ENCODE measurements around the gene FBXO41. TPM values are rescaled to one million over a fixed set of nuclear protein-coding genes. Genes with fewer than 3 reads are reported as not detected.

The FBXO41 gene
- total and polyA plus RNA-seq, 4 donors, result 0.06 to 0.51 (median 0.38) TPM

- Histone ChIP-seq H3K27ac (ENCODE audit: low read depth in 1 of 2, low read length in 2 of 2) (no peak overlapping the region), H3K9ac (ENCODE audit: low read depth in 1 of 2, low read length in 2 of 2) (no peak overlapping the region), H3K4me3 (ENCODE audit: low read depth in 1 of 3, low read length in 3 of 3) (no peak overlapping the region), H3K36me3 (ENCODE audit: control insufficient read depth in 4 of 4, insufficient read depth in 3 of 4, low read depth in 1 of 4, low read length in 3 of 4) (no peaks in the 10 kb centered on the region), H3K9me3 (ENCODE audit: control insufficient read depth in 4 of 4, low read length in 3 of 4) (no peaks in the 10 kb centered on the region), H3K27me3 (ENCODE audit: control insufficient read depth in 4 of 4, insufficient read depth in 4 of 4, low read length in 3 of 4) (peaks cover 0 to 4% (median 0%) of the 10 kb centered on the region in 4 donors), H3K4me1 (ENCODE audit: control insufficient read depth in 4 of 4, insufficient read depth in 4 of 4, low read length in 3 of 4) (peaks cover 0 to 4% (median 2%) of the 10 kb centered on the region in 4 donors)
- TF ChIP-seq TAF1 (conservative IDR thresholded peaks at IDR 0.05), result no peak
- TF ChIP-seq, protein P1, sequence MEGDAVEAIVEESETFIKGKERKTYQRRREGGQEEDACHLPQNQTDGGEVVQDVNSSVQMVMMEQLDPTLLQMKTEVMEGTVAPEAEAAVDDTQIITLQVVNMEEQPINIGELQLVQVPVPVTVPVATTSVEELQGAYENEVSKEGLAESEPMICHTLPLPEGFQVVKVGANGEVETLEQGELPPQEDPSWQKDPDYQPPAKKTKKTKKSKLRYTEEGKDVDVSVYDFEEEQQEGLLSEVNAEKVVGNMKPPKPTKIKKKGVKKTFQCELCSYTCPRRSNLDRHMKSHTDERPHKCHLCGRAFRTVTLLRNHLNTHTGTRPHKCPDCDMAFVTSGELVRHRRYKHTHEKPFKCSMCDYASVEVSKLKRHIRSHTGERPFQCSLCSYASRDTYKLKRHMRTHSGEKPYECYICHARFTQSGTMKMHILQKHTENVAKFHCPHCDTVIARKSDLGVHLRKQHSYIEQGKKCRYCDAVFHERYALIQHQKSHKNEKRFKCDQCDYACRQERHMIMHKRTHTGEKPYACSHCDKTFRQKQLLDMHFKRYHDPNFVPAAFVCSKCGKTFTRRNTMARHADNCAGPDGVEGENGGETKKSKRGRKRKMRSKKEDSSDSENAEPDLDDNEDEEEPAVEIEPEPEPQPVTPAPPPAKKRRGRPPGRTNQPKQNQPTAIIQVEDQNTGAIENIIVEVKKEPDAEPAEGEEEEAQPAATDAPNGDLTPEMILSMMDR (IDR thresholded peaks at IDR 0.05; ENCODE audit: low read depth, low read length, missing input control), result no peak
- TF ChIP-seq, protein P2, sequence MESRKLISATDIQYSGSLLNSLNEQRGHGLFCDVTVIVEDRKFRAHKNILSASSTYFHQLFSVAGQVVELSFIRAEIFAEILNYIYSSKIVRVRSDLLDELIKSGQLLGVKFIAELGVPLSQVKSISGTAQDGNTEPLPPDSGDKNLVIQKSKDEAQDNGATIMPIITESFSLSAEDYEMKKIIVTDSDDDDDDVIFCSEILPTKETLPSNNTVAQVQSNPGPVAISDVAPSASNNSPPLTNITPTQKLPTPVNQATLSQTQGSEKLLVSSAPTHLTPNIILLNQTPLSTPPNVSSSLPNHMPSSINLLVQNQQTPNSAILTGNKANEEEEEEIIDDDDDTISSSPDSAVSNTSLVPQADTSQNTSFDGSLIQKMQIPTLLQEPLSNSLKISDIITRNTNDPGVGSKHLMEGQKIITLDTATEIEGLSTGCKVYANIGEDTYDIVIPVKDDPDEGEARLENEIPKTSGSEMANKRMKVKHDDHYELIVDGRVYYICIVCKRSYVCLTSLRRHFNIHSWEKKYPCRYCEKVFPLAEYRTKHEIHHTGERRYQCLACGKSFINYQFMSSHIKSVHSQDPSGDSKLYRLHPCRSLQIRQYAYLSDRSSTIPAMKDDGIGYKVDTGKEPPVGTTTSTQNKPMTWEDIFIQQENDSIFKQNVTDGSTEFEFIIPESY (IDR thresholded peaks at IDR 0.05), result no peak
- no peak for DNase-seq (ENCODE audit: low spot score)
- WGBS, result 87% methylated on average over 3 of the region's 3 CpGs
Observed at GRCh38 chr2:73208258-73208657, 76.0 kb downstream of the FBXO41 start.

DNA sequence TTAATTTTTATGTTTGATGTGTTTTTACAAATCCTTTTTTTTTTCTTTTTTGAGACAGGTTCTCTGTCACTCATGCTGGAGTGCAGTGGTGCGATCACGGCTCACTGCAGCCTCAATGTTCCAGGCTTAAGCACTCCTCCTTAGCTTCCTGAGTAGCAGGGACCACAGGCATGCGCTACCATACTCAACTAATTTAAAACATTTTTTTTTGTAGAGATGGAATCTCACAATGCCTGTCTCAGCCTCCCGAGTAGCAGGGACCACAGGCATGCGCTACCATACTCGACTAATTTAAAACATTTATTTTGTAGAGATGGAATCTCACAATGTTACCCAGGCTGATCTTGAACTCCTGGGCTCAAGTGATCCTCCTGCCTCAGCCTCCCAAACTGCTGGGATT lies 78.7 kb downstream of the FBXO41 start:
- WGBS, result 91% methylated on average over 6 of the region's 6 CpGs
- no peak overlapping the region for H3K4me3 ChIP-seq (ENCODE audit: low read depth in 1 of 3, low read length in 3 of 3)
- peaks cover 0 to 9% (median 2%) of the 10 kb centered on the region in 4 donors for H3K27me3 ChIP-seq (ENCODE audit: control insufficient read depth in 4 of 4, insufficient read depth in 4 of 4, low read length in 3 of 4)
- H3K9me3 ChIP-seq (ENCODE audit: control insufficient read depth in 4 of 4, low read length in 3 of 4), result no peaks in the 10 kb centered on the region
- no peaks in the 10 kb centered on the region for H3K36me3 ChIP-seq (ENCODE audit: control insufficient read depth in 4 of 4, insufficient read depth in 3 of 4, low read depth in 1 of 4, low read length in 3 of 4)
- peaks cover 0 to 16% (median 7%) of the 10 kb centered on the region in 4 donors for H3K4me1 ChIP-seq (ENCODE audit: control insufficient read depth in 4 of 4, insufficient read depth in 4 of 4, low read length in 3 of 4)
- H3K27ac ChIP-seq (ENCODE audit: low read depth in 1 of 2, low read length in 2 of 2), result no peak overlapping the region
- no peak for DNase-seq (ENCODE audit: low spot score)
- H3K9ac ChIP-seq (ENCODE audit: low read depth in 1 of 2, low read length in 2 of 2), result no peak overlapping the region
- TF ChIP-seq FOXA1 (IDR thresholded peaks at IDR 0.05) (no peak), HNF4A (conservative IDR thresholded peaks at IDR 0.05) (no peak), FOXA2 (IDR thresholded peaks at IDR 0.05) (no peak), NR2F2 (IDR thresholded peaks at IDR 0.05) (no peak), GABPA (IDR thresholded peaks at IDR 0.05 in 1 of 2, conservative IDR thresholded peaks at IDR 0.05 in 1 of 2) (no peak)
- TF ChIP-seq, protein P3, sequence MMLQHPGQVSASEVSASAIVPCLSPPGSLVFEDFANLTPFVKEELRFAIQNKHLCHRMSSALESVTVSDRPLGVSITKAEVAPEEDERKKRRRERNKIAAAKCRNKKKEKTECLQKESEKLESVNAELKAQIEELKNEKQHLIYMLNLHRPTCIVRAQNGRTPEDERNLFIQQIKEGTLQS (IDR thresholded peaks at IDR 0.05), result no peak
- TF ChIP-seq, protein P2 (IDR thresholded peaks at IDR 0.05), result no peak

Small RNA genes lying within 50 kb of the gene (small RNA-seq; reads per million reads assigned to genes)
- gene RNU6-111P, result not detected

Other genes starting within 250 kb of the FBXO41 start
- gene SFXN5, start 212.8 kb downstream of the FBXO41 start, total RNA-seq, result 10 to 100 TPM; 23.3 to 58.2 TPM
- gene SFXN5, start 212.8 kb downstream of the FBXO41 start, polyA plus RNA-seq, result 10 to 100 TPM; 23.9 to 35.1 TPM
- gene RAB11FIP5, start 171.5 kb downstream of the FBXO41 start, total RNA-seq, result 1 to 10 TPM; 2.8 to 8.1 TPM
- 1 to 10 TPM; 4.1 to 6.8 TPM for gene RAB11FIP5, start 171.5 kb downstream of the FBXO41 start, polyA plus RNA-seq
- not detected for gene NOTO, start 81.9 kb downstream of the FBXO41 start, total RNA-seq
- not detected for gene NOTO, start 81.9 kb downstream of the FBXO41 start, polyA plus RNA-seq
- gene SMYD5, start 70.2 kb downstream of the FBXO41 start, total RNA-seq, result 1 to 10 TPM; 5.3 to 6.3 TPM
- 1 to 10 TPM; 3.9 to 8.8 TPM for gene SMYD5, start 70.2 kb downstream of the FBXO41 start, polyA plus RNA-seq
- gene PRADC1, start 51.2 kb downstream of the FBXO41 start, total RNA-seq, result 10 to 100 TPM; 12.1 to 25.4 TPM
- gene PRADC1, start 51.2 kb downstream of the FBXO41 start, polyA plus RNA-seq, result 10 to 100 TPM; 35.7 to 41.4 TPM
- gene CCT7, start 50.2 kb downstream of the FBXO41 start, total RNA-seq, result 100 to 1,000 TPM; 106 to 115 TPM
- 10 to 100 TPM; 83.7 to 96.2 TPM for gene CCT7, start 50.2 kb downstream of the FBXO41 start, polyA plus RNA-seq
- gene EGR4, start 9.1 kb upstream of the FBXO41 start, total RNA-seq, result not detected
- under 1 TPM in 1 of 2 donors, not detected in 1; 0.02 TPM for gene EGR4, start 9.1 kb upstream of the FBXO41 start, polyA plus RNA-seq
- 10 to 100 TPM; 11.9 to 18.3 TPM for gene ALMS1, start 101.4 kb upstream of the FBXO41 start, total RNA-seq
- 1 to 10 TPM; 2.1 to 2.2 TPM for gene ALMS1, start 101.4 kb upstream of the FBXO41 start, polyA plus RNA-seq

Measured in liver (tissue), 10 donors.